GM23248 (cell line): ENCODE measurements around the gene AGTRAP.

Source experiments
- EZH2 ChIP-seq: fragments of 200-600 bp; sonication (generic); IDR thresholded peaks from 2 replicates; pipeline ENCODE4 v1.6.1; 2018; ENCODE audit warnings: antibody characterized with exemption, mild to moderate bottlenecking; ENCODE audit not compliant: insufficient read depth, poor library complexity, severe bottlenecking
- EZH2phosphoT487 ChIP-seq: fragments of 200-600 bp; sonication (generic); IDR thresholded peaks from 2 replicates; pipeline ENCODE4 v1.6.1; 2018; ENCODE audit warnings: antibody characterized with exemption, moderate library complexity, mild to moderate bottlenecking, low read depth; ENCODE audit not compliant: insufficient read depth

DNA sequence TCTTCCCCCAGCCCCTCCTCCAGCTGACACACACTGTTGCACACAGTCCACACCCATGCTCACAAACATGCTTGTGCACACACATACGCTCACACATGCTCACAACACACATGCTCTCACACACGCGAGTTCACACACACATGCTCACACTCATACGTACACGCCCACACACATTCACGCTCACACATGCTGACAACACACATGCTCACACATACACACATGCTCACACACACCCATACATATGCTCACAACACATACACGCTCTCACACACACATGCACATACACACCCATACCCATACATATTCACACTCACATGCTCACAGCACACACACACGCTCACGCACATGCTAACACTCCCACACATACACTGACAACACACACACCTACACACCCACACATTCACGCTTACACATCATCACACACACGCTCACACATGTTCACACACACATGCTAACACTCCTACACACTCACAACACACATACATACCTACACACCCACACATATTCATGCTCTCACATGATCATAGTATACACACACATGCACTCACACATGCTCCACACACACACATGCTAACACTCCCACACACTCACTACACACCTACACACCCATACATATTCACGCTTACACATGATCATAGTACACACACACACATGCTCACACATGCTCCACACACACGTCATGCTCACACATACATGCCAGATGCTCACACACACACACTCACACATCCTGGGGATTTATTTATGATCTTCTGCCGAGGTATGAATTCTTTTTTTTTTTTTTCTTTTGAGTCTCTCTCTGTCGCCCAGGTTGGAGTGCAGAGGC is 33.7 kb upstream of the AGTRAP start:
- TF ChIP-seq EZH2 (no peak), EZH2phosphoT487 (no peak)
